HL-60 (cell line): ENCODE results near the gene PPARGC1A.

ENCODE experiments used
- DNase-seq, 2 experiments: peaks; one replicate each; pipeline ENCODE4 v3.0.0-alpha.2; 2010 to 2020; ENCODE audit warnings: low read depth in 1 of 2, low spot score in 1 of 2
- H3K27ac ChIP-seq: fragments of 250-450 bp; sonication (Bioruptor Pico); replicated peaks from 2 replicates; pipeline ENCODE4 v1.5.1; 2020; ENCODE audit warnings: mild to moderate bottlenecking, moderate library complexity
- H3K27me3 ChIP-seq: fragments of 250-450 bp; sonication (Bioruptor Pico); 2 replicates; pipeline ENCODE4 v1.5.1; 2021; ENCODE audit warnings: mild to moderate bottlenecking, moderate library complexity; ENCODE audit not compliant: insufficient read depth, poor library complexity, severe bottlenecking
- H3K4me3 ChIP-seq: replicated peaks from 2 replicates; pipeline ENCODE4 v1.5.1; 2011; ENCODE audit warnings: mild to moderate bottlenecking, control low read depth, low read length; ENCODE audit not compliant: insufficient read depth
- CTCF ChIP-seq: IDR thresholded peaks from one replicate; pipeline ENCODE4 v1.5.1; 2011; ENCODE audit warnings: low read length, control low read depth, inconsistent platforms; ENCODE audit not compliant: insufficient read depth
- GABPA ChIP-seq: IDR thresholded peaks from 2 replicates; pipeline ENCODE4 v1.6.1; 2012; ENCODE audit warnings: low read depth
- POLR2AphosphoS5 ChIP-seq: IDR thresholded peaks from 2 replicates; pipeline ENCODE4 v1.6.1; 2012; ENCODE audit warnings: low read depth
- REST ChIP-seq: IDR thresholded peaks from 2 replicates; pipeline ENCODE4 v1.6.1; 2012; ENCODE audit warnings: low read depth; ENCODE audit not compliant: insufficient replicate concordance
- SPI1 ChIP-seq: IDR thresholded peaks from 2 replicates; pipeline ENCODE4 v1.6.1; 2012; ENCODE audit warnings: low read depth, mild to moderate bottlenecking, borderline replicate concordance

PPARGC1A gene

DNA sequence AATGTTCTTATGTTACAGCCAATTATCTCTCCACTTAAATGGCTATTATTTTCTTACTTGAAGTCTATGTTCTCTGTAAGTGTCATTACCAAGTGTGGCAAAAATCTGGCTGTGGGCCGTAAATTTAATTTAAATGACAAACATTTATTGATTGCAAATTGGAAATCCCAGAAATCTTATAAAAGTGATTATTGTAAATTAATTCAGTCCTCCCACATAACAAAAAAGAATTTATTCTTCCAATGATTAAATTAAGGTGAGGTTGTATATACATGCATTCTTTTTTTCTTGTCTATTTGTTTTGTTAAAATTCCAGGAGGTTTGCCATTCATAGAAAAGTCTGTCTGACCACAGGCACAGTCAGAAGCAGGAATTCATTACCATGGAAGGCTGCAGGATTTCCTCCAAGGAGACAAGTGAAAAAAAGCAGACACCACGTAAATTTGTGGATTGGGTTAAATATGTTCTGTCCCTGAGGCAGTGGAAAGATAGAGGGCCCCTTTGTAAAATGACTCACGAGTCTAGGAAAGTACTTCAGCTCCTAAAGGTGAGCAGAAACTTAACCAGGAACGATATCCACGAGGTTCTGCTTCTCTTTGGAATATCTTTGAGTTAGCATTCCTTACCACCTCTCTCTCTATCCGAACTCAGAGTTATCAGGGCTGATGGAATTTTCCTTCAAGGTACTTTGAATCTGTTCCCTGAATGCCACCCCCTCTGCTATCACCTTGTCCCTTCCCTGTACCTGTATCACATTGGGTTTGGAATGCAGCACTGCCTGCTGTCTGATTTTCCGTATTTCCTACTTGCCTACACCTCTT lies 10.7 kb downstream of the PPARGC1A start:
- no peak overlapping the region for H3K27ac ChIP-seq
- DNase-seq = no peak
- TF ChIP-seq REST (no peak), SPI1 (no peak), POLR2AphosphoS5 (no peak), CTCF (no peak), GABPA (no peak)

DNA sequence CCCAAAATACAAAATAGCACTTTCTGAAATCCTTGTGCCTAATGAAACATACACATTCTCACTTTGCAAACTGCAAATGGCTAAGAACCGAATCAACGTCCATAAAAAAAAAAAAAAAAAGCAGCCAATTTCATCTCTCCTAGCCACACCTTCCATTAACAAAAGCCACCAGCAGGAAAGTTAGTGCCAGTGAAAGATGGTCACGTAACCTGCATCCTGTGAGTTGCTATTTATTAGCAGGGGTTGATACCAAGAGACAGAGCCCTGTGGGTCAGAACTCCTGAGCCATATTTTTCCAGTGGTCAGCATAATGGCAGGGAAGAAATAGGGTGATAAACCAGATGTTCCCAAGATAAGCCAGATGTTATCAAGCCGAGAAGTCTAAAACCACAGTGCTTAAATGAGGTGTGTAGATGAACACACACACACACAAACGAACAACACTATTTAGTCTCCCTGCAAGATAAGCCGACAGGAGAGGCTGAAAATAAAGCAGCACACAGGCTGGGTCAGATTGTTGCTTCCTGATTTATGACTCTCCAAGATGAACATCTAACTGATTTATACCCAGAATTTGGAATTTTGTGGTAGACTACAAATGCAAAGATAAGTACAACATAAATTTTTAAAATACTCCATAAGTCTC lies 11.5 kb downstream of the PPARGC1A start:
- no peak for TF ChIP-seq POLR2AphosphoS5
- no peak for TF ChIP-seq SPI1
- H3K4me3 ChIP-seq = no peak overlapping the region
- H3K27me3 ChIP-seq = no peaks in the 10 kb centered on the region
- DNase-seq = no peak
- no peak overlapping the region for H3K27ac ChIP-seq

More for the DNA sequence above, 10.7 kb downstream of the PPARGC1A start:
- no peak overlapping the region for H3K4me3 ChIP-seq
- no peaks in the 10 kb centered on the region for H3K27me3 ChIP-seq

DNA sequence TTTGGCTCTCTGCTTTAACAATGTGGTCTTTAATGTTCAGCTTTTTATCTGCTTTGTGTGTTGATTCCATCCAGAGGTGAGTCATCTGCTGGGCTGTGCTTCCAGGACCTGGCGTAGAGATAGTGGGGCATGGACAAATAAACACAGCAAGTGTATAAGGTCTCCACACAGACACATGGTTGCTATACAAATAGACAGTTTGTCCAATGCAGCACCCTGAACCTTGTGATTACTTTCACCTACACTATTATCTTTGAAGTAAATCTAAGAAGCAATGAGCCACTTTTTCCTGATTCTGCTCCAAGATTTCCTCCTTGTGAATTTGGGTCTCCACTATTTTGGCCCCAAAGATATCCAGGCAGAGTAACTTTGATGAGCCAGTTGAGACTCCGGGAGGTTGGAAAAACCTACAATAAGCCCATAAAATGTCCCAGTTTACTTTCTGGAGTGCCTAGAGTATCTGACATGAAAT lies 12.1 kb downstream of the PPARGC1A start:
- Histone ChIP-seq H3K27me3 (no peaks in the 10 kb centered on the region), H3K4me3 (no peak overlapping the region), H3K27ac (no peak overlapping the region)
- TF ChIP-seq REST = no peak
- no peak for TF ChIP-seq CTCF
- TF ChIP-seq POLR2AphosphoS5 = no peak
- TF ChIP-seq GABPA = no peak
- no peak for DNase-seq

- Histone ChIP-seq H3K4me3 (no peak overlapping the region), H3K27ac (no peak overlapping the region), H3K27me3 (no peaks in the 10 kb centered on the region)
- TF ChIP-seq POLR2AphosphoS5 (no peak), SPI1 (no peak), CTCF (no peak), REST (no peak), GABPA (no peak)
- DNase-seq = no peak
These were observed 13.3 kb downstream of the PPARGC1A start for GRCh38 chr4:23876418-23877089.
